Large intestine (tissue), 3 donors: ENCODE results near the gene KLK12. TPM values are rescaled to one million over a fixed set of nuclear protein-coding genes. Genes with fewer than 3 reads are reported as not detected.

ENCODE experiments used
- DNase-seq, 2 donors: peaks; one replicate each; pipeline versions ENCODE4 v3.0.0 to v3.0.0-alpha.2; 2013
- H3K27ac ChIP-seq: one replicate; pipeline ENCODE4 v1.5.1; 2013; ENCODE audit warnings: low read length
- H3K27me3 ChIP-seq: 2 replicates; pipeline ENCODE4 v1.6.1; 2013; ENCODE audit warnings: low read length; ENCODE audit not compliant: control insufficient read depth, insufficient read depth
- H3K36me3 ChIP-seq: 2 replicates; pipeline ENCODE4 v1.6.1; 2013; ENCODE audit warnings: low read length; ENCODE audit not compliant: control insufficient read depth, insufficient read depth
- H3K4me1 ChIP-seq: one replicate; pipeline ENCODE4 v1.6.1; 2013; ENCODE audit warnings: low read length; ENCODE audit not compliant: control insufficient read depth, insufficient read depth
- H3K4me3 ChIP-seq: one replicate; pipeline ENCODE4 v1.5.1; 2013; ENCODE audit warnings: low read length
- H3K9me3 ChIP-seq: one replicate; pipeline ENCODE4 v1.6.1; 2013; ENCODE audit warnings: mild to moderate bottlenecking, low read depth, low read length, moderate library complexity; ENCODE audit not compliant: control insufficient read depth
- WGBS: methylation state at CpG from one replicate; pipeline ENCODE4 v1.1.5; 2013; ENCODE audit warnings: low lambda C conversion rate; ENCODE audit not compliant: insufficient coverage; 5-methylcytosine and 5-hydroxymethylcytosine counted together
- polyA plus RNA-seq: library from polyadenylated mRNA; unstranded; fragments of 120-200 nt; gene quantifications from one replicate; pipeline ENCODE4 v1.2.1, GENCODE V29; 2013

The KLK12 gene
- polyA plus RNA-seq, 1 donor, result 2.4 TPM

GRCh38 chr19:51027126-51027806, 7.5 kb downstream of the KLK12 start:
- Histone ChIP-seq H3K27me3 (peaks cover 14% of the 10 kb centered on the region), H3K4me1 (no peaks in the 10 kb centered on the region), H3K4me3 (no peak overlapping the region), H3K27ac (no peak overlapping the region), H3K9me3 (no peaks in the 10 kb centered on the region), H3K36me3 (no peaks in the 10 kb centered on the region)
- no CpG with 5 or more reads among the region's 14 CpGs for WGBS
- no peak for DNase-seq

DNA sequence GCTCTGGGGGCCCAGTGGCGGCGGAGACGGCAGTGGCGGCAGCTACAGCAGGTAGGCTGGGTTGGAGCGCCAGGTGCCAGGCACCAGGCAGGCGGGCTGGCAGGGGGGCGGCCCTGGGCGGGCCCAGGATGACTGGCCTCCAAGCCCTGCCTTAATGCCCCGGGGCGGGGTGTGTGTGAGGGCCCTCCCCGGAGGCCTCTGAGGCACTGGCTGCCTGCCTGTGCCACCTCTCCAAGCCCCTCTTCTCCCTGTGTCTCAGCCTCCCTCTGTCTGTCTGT, 8.3 kb downstream of the KLK12 start, which contains the start of gene KLK11:
Gene KLK11, minus strand, starts transcription at position 63 of the 278 bp plus-strand sequence. CDS start 985 bp downstream, outside the sequence.
- no CpG with 5 or more reads among the region's 11 CpGs for WGBS
- Histone ChIP-seq H3K36me3 (no peaks in the 10 kb centered on the region), H3K4me3 (no peak within 1 kb of the TSS), H3K4me1 (no peaks in the 10 kb centered on the region), H3K27me3 (peaks cover 15% of the 10 kb centered on the region), H3K27ac (no peak within 1 kb of the TSS), H3K9me3 (no peaks in the 10 kb centered on the region)
- no peak for DNase-seq

DNA sequence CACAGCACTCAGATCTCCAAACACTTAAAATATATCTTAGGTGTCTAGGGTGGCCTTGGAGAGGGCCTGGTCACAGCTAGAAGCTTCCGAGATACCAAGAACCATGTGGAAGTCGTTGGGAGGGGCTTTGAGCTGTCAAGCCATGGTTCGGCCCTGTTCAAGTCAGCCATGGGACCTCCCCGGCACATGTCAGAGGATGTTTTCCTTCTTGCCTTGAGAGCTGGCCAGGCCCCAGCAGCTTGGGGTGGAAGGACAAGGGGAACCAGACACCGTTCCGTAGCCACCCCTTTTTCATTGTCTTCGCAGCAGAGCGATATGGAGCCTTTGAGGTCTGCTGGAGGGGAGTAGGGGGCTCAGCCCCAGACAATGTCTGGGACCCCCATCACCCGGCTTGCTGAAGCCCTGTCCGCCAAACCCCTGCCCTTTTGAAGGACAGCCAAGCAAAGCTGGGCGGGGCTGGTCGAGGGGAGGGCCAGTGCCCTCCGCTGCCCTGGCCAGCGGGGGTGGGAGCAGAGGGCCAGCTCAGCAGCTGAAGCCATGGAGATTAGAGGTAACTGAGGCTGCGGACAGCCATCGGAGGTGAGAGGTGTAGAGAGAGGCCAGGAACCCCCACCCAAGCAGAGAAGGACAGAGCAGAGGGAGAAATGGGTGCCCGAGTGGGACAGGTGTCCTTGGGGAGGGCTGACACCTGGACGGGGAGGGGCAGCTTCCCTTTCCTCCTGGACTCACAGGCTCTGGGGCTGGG, 8.8 kb downstream of the KLK12 start:
- peaks cover 18% of the 10 kb centered on the region for H3K27me3 ChIP-seq
- no peak overlapping the region for H3K4me3 ChIP-seq
- no peak overlapping the region for H3K27ac ChIP-seq
- no peaks in the 10 kb centered on the region for H3K4me1 ChIP-seq
- H3K9me3 ChIP-seq, result no peaks in the 10 kb centered on the region
- DNase-seq, result no peak
- WGBS, result no CpG with 5 or more reads among the region's 18 CpGs
- no peaks in the 10 kb centered on the region for H3K36me3 ChIP-seq

DNA sequence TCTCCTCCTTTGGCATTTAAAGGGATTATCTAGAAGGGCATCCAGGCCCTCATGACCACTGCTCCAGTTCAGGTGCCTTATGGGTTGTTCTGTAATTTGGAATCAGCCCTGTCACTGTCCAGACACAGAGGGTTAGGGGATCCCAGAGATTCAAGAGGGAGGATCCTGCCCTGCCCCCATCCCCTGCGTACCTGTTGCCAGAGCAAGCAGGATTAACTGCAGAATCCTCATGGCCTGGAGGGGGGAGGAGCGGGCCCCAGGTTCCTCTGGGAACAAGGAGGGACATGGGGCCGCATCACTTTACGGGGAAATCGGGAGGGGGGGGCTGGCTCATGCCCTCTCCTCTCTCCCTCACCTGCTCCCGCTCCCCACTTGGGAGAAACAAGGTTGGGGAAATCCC, 9.4 kb downstream of the KLK12 start:
- DNase-seq, result no peak
- H3K27me3 ChIP-seq, result peaks cover 19% of the 10 kb centered on the region
- no peaks in the 10 kb centered on the region for H3K9me3 ChIP-seq
- no CpG with 5 or more reads among the region's 6 CpGs for WGBS
- no peaks in the 10 kb centered on the region for H3K36me3 ChIP-seq
- no peak overlapping the region for H3K27ac ChIP-seq
- no peaks in the 10 kb centered on the region for H3K4me1 ChIP-seq
- H3K4me3 ChIP-seq, result no peak overlapping the region

- no peak overlapping the region for H3K4me3 ChIP-seq
- H3K9me3 ChIP-seq, result no peaks in the 10 kb centered on the region
- no peaks in the 10 kb centered on the region for H3K4me1 ChIP-seq
- WGBS, result no CpG with 5 or more reads among the region's 5 CpGs
- no peaks in the 10 kb centered on the region for H3K36me3 ChIP-seq
- H3K27me3 ChIP-seq, result peaks cover 24% of the 10 kb centered on the region
- no peak overlapping the region for H3K27ac ChIP-seq
- DNase-seq, result no peak
Measured at GRCh38 chr19:51024924-51025323, 9.9 kb downstream of the KLK12 start.

- H3K4me3 ChIP-seq, result no peak overlapping the region
- DNase-seq, result no peak
- no peaks in the 10 kb centered on the region for H3K9me3 ChIP-seq
- WGBS, result no CpG with 5 or more reads among the region's 11 CpGs
- H3K27ac ChIP-seq, result no peak overlapping the region
- H3K4me1 ChIP-seq, result no peaks in the 10 kb centered on the region
- H3K27me3 ChIP-seq, result peaks cover 34% of the 10 kb centered on the region
- H3K36me3 ChIP-seq, result no peaks in the 10 kb centered on the region
Measured at GRCh38 chr19:51023946-51024345, 10.9 kb downstream of the KLK12 start.

DNA sequence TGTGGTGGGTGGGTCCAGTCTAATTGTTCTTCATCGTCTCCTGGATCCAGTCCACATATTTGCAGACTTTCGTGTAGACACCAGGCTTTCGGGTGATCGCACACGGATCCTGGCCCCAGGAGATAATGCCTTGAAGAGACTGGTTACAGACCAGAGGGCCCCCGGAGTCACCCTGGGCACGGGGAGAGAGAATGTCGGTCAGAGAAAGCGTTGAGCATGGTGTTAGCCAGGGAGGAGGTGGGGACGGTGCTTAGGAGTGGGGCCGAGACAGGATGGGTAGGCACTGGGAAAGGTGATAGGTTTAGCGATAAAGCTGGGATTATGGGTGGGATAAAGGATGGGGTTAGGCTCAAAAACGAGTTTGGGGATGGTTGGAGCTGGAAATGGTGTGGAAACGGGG, 12.3 kb downstream of the KLK12 start:
- 58% methylated on average over 5 of the region's 14 CpGs for WGBS
- Histone ChIP-seq H3K9me3 (no peaks in the 10 kb centered on the region), H3K4me1 (no peaks in the 10 kb centered on the region), H3K27ac (no peak overlapping the region), H3K36me3 (no peaks in the 10 kb centered on the region), H3K27me3 (peaks cover 45% of the 10 kb centered on the region), H3K4me3 (no peak overlapping the region)
- no peak for DNase-seq

DNA sequence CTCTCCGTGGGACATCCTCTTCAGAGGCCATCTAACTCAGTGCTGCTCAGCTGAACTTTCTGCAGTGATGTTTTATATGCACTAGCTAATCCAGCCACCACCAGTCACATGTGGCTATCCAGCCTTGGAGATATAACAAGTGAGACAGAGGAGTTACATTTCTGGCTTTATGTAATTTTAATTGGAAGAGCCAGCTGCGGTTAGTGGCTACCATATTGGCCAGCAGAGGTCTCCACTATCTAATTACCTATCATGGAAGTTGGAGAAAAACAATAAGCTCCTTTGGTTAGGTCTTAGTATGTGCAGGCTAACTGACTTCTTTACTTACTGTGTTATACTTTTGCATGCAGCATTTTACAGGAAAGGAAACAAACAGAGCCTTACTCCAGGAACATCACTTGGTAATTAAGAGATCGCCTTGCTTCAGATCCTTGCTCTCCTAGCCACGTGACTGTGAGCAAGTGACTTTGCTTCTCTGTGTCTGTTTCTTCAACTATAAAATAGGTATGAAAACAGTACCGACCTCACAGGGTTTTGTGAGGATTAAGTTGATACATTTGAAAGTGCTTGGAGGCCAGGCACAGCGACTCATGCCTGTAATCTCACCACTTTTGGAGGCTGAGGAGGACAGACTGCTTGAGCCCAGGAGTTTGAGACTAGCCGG, 13.7 kb downstream of the KLK12 start:
- no peaks in the 10 kb centered on the region for H3K4me1 ChIP-seq
- 10% methylated on average over 2 of the region's 7 CpGs for WGBS
- DNase-seq, result no peak
- H3K27me3 ChIP-seq, result peaks cover 50% of the 10 kb centered on the region
- no peaks in the 10 kb centered on the region for H3K36me3 ChIP-seq
- no peak overlapping the region for H3K27ac ChIP-seq
- H3K9me3 ChIP-seq, result peaks cover 4% of the 10 kb centered on the region
- H3K4me3 ChIP-seq, result no peak overlapping the region

- no peaks in the 10 kb centered on the region for H3K4me1 ChIP-seq
- no peak for DNase-seq
- no peak within 1 kb of the TSS for H3K4me3 ChIP-seq
- no CpG with 5 or more reads among the region's 14 CpGs for WGBS
- peaks cover 4% of the 10 kb centered on the region for H3K9me3 ChIP-seq
- no peak within 1 kb of the TSS for H3K27ac ChIP-seq
- no peaks in the 10 kb centered on the region for H3K36me3 ChIP-seq
- H3K27me3 ChIP-seq, result peaks cover 60% of the 10 kb centered on the region
Measured at GRCh38 chr19:51019544-51019925, 15.3 kb downstream of the KLK12 start, which contains the start of gene KLK10. KLK10 (minus strand) TSS chr19:51019709; CDS start chr19:51019130, 579 bp downstream.

GRCh38 chr19:51018745-51019543, 15.9 kb downstream of the KLK12 start:
- no CpG with 5 or more reads among the region's 68 CpGs for whole genome bisulfite sequencing
- DNase-seq, result no peak
- Histone ChIP-seq H3K36me3 (no peaks in the 10 kb centered on the region), H3K4me3 (no peak overlapping the region), H3K27ac (no peak overlapping the region), H3K27me3 (peaks cover 65% of the 10 kb centered on the region), H3K4me1 (no peaks in the 10 kb centered on the region), H3K9me3 (peaks cover 4% of the 10 kb centered on the region)
